ENCODE results near the gene OSM.
"Not testable (repeated sequence)": the region's sequence is repeated elsewhere in the genome, so short reads cannot be mapped to it uniquely, and the experiment has no call there.

OSM gene

DNA sequence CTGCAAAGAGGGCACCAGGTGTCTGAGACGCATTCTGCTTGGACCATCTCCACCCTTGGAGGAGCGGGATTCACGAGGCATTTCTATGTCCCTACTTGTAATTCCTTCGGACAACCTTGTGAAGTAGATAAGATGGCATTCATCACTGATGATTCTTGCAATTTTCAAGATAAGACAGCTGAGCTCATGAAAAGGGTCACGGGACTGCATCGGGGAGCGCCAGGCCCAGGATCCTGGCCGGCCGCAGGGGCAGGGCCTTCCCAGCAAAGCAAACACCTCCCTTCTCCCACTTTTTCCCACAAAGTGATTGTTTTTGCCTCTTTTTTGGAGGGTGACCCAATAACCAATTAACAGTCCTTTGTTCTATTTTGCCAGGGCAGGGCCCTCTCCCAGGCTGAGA is 28.5 kb downstream of the OSM start:
- no peaks in the 10 kb centered on the region for H3K27me3 Mint-ChIP-seq
- no peak for DNase-seq
- no peak overlapping the region for H3K4me3 Mint-ChIP-seq
- no peaks in the 10 kb centered on the region for H3K9me3 Mint-ChIP-seq
- H3K27ac Mint-ChIP-seq, result no peak overlapping the region
- peaks cover 76% of the 10 kb centered on the region for H3K4me1 Mint-ChIP-seq
- ATAC-seq, result no peak

GRCh38 chr22:30236875-30237274 is 29.8 kb downstream of the OSM start:
- H3K27ac Mint-ChIP-seq, result no peak overlapping the region
- peaks cover 67% of the 10 kb centered on the region for H3K4me1 Mint-ChIP-seq
- no peak overlapping the region for H3K4me3 Mint-ChIP-seq
- ATAC-seq, result no peak
- H3K9me3 Mint-ChIP-seq, result no peaks in the 10 kb centered on the region
- H3K27me3 Mint-ChIP-seq, result no peaks in the 10 kb centered on the region
- no peak for DNase-seq

GRCh38 chr22:30235687-30236170 is 30.9 kb downstream of the OSM start:
- ATAC-seq (no peak), DNase-seq (no peak)
- H3K27ac Mint-ChIP-seq, result no peak overlapping the region
- H3K4me3 Mint-ChIP-seq, result no peak overlapping the region
- H3K4me1 Mint-ChIP-seq, result peaks cover 57% of the 10 kb centered on the region
- H3K27me3 Mint-ChIP-seq, result no peaks in the 10 kb centered on the region
- no peaks in the 10 kb centered on the region for H3K9me3 Mint-ChIP-seq

GRCh38 chr22:30234786-30235470 is 31.7 kb downstream of the OSM start:
- H3K27ac Mint-ChIP-seq, result no peak overlapping the region
- no peak overlapping the region for H3K4me3 Mint-ChIP-seq
- no peak for DNase-seq
- peaks cover 53% of the 10 kb centered on the region for H3K4me1 Mint-ChIP-seq
- no peak for ATAC-seq
- H3K27me3 Mint-ChIP-seq, result no peaks in the 10 kb centered on the region
- H3K9me3 Mint-ChIP-seq, result no peaks in the 10 kb centered on the region

GRCh38 chr22:30234325-30234724 is 32.3 kb downstream of the OSM start:
- DNase-seq, H3K27ac Mint-ChIP-seq, H3K4me3 Mint-ChIP-seq, H3K27me3 Mint-ChIP-seq, H3K9me3 Mint-ChIP-seq, ATAC-seq: not testable (repeated sequence)
- H3K4me1 Mint-ChIP-seq, result peaks cover 51% of the 10 kb centered on the region

- Mint-ChIP-seq H3K4me3 (no peak overlapping the region), H3K9me3 (no peaks in the 10 kb centered on the region), H3K27ac (no peak overlapping the region), H3K4me1 (peaks cover 47% of the 10 kb centered on the region), H3K27me3 (no peaks in the 10 kb centered on the region)
- ATAC-seq (no peak), DNase-seq (no peak)
These were observed 33.1 kb downstream of the OSM start for GRCh38 chr22:30233582-30233981.

DNA sequence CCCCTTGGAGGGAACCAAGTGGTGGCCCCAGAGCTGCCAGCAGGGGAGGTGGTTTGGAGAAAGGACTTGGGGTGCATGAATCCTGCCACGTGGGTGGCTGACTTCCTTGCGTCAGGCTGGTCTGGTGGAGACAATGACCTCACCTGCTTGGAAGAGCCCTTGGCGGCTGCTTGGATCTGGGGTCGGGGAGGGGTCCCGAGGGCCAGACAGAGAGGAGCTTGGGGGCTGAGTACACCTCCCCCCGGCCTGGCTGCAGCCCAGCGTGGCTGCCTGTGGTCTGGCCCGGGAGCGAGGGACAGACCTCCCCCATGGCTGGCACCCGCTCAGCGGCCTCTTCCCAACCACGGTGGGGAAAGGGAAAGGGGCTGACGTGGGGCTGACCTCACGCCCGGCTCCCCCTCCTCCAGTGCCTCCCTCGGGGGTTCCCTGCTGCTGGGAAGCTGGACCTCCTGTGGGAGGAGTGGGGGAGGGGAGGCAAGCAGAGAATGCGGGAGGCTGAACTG is 33.9 kb downstream of the OSM start:
- no peak for ATAC-seq
- Mint-ChIP-seq H3K27me3 (no peaks in the 10 kb centered on the region), H3K4me1 (peaks cover 46% of the 10 kb centered on the region), H3K4me3 (no peak overlapping the region), H3K9me3 (no peaks in the 10 kb centered on the region), H3K27ac (no peak overlapping the region)
- DNase-seq, result no peak

- H3K9me3 Mint-ChIP-seq, result no peaks in the 10 kb centered on the region
These were observed 35.7 kb downstream of the OSM start for GRCh38 chr22:30230787-30231461.

GRCh38 chr22:30230330-30230729 is 36.3 kb downstream of the OSM start:
- no peaks in the 10 kb centered on the region for H3K27me3 Mint-ChIP-seq
- no peak for ATAC-seq
- H3K4me1 Mint-ChIP-seq, result peaks cover 48% of the 10 kb centered on the region
- no peaks in the 10 kb centered on the region for H3K9me3 Mint-ChIP-seq
- no peak overlapping the region for H3K27ac Mint-ChIP-seq
- no peak for DNase-seq
- H3K4me3 Mint-ChIP-seq, result no peak overlapping the region

More at GRCh38 chr22:30230787-30231461, 35.7 kb downstream of the OSM start:
- DNase-seq (no peak), ATAC-seq (no peak)
- Mint-ChIP-seq H3K27me3 (no peaks in the 10 kb centered on the region), H3K27ac (no peak overlapping the region), H3K4me1 (peaks cover 48% of the 10 kb centered on the region), H3K4me3 (no peak overlapping the region)

DNA sequence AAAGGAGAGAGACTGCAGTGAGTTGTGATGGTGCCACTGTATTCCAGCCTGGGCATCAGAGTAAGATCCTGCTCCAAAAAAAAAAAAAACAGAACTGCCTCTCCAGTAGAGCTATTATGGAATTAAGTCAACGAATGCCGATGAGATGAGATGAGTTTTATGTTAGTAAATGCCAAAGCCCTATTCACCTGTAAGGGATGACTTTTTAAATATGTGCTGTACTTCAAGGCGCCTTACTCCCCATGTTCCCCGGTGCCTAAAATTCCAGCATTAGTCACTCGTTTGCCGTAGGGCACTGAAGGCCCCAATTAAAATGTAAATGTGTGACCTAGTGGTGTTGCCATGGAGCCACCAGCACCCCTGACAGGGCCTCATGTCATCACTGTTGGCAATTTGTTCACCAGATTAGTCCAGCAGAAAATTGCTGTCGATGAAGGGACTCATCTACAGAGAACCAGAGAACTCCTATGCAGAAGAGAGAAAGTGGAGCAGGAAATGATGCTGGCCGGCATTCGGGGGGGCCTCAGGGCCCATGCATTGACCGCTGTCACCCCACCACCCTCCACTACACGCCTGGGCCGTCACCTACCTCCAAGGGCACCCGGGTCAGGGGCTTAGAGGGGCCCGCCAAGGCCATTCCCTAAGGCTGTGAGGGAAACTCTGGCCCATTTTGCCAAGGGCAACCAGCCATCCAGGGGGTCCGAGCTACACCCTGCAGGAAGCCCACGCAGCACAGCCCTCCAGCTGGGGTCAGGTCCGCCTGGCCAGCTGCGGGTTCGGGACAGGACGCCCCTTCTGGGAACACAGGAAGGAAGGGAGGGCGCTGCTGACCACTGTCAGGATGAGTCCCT is 37.9 kb downstream of the OSM start:
- no peak overlapping the region for H3K27ac Mint-ChIP-seq
- H3K27me3 Mint-ChIP-seq, result no peaks in the 10 kb centered on the region
- H3K4me1 Mint-ChIP-seq, result peaks cover 55% of the 10 kb centered on the region
- ATAC-seq (peak; percentile 10), DNase-seq (no peak)
- no peak overlapping the region for H3K4me3 Mint-ChIP-seq
- H3K9me3 Mint-ChIP-seq, result no peaks in the 10 kb centered on the region

DNA sequence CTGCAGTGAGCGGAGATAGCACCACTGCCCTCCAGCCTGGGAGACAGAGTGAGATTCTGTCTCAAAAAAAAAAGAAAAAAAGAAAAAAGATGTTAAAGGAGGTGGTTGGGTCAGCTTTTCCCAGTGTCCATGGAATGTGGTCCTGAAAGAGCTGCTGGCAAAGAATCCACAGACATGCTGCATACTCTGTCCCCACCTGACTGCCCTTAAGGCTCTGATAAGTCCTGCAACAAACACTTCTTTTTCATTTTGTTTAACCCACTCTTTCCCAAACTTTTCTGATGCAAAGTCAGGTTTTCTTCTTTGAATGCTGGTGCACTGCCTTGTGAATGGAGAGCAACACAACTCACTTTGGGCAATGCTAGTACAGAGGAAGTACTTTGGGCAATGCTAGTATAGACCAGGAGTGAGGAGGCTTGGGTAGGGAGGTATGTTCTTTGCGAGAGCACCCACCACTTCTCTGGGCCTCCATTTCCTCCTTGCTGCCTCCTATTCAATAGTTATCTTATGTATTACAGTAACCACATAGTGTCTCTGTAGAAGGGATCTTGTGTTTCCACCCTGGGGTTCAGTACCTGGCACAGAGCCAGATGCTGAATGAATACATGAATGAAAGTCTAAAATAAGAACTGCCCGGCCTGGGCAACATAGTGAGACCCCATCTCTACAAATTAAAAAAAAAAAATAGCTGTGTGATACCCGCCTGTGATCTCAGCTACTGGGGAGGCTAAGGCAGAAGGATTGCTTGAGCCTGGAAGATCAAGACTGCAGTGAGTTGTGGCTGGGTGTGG is 39.0 kb downstream of the OSM start:
- ATAC-seq (peak; percentile 48), DNase-seq (no peak)
- no peaks in the 10 kb centered on the region for H3K9me3 Mint-ChIP-seq

GRCh38 chr22:30226192-30226832 is 40.3 kb downstream of the OSM start:
- no peak for DNase-seq
- Mint-ChIP-seq H3K4me3 (no peak overlapping the region), H3K9me3 (no peaks in the 10 kb centered on the region), H3K27me3 (no peaks in the 10 kb centered on the region), H3K4me1 (peaks cover 74% of the 10 kb centered on the region), H3K27ac (no peak overlapping the region)
- no peak for ATAC-seq

More for the DNA sequence above, 39.0 kb downstream of the OSM start:
- Mint-ChIP-seq H3K4me1 (peaks cover 66% of the 10 kb centered on the region), H3K4me3 (no peak overlapping the region), H3K27me3 (no peaks in the 10 kb centered on the region), H3K27ac (no peak overlapping the region)

DNA sequence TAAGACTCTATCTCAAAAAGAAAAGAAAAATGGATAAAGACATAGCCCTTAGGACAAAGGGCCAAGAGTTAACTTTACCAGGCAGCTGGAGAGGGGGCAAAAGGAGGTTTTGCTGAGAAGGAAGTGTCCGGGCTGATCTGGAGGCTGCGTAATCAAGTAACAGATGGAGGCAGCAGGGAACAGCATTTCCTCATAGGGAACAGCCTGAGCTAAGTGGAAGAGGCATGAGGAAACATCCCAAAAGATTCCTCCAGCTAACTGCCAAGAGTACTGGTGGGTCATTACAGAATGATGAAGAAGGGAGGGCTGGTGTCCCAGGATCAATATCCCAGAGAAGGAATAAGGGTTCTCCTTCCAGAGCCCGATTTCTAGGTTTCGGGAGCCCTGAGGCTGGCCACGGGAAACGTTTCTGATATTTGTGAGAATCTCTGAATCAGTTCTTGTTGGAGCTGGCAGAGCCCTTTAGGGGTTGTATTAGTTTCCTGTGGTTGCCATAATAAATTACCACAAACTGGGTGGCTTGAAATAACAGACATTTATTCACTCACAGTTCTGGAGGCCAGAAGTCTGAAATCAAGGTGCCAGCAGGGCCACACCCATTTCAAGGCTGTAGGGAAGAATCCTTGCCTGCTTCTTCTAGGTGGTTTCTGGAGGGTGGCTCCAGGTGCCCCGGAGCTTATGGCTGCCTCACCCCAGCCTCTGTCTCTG is 41.3 kb downstream of the OSM start:
- ATAC-seq (no peak), DNase-seq (no peak)
- H3K27ac Mint-ChIP-seq, result peak overlapping the region in 1 of 2 donors; percentile 49
- H3K4me3 Mint-ChIP-seq, result no peak overlapping the region
- H3K9me3 Mint-ChIP-seq, result no peaks in the 10 kb centered on the region
- no peaks in the 10 kb centered on the region for H3K27me3 Mint-ChIP-seq
- H3K4me1 Mint-ChIP-seq, result peaks cover 83% of the 10 kb centered on the region

DNA sequence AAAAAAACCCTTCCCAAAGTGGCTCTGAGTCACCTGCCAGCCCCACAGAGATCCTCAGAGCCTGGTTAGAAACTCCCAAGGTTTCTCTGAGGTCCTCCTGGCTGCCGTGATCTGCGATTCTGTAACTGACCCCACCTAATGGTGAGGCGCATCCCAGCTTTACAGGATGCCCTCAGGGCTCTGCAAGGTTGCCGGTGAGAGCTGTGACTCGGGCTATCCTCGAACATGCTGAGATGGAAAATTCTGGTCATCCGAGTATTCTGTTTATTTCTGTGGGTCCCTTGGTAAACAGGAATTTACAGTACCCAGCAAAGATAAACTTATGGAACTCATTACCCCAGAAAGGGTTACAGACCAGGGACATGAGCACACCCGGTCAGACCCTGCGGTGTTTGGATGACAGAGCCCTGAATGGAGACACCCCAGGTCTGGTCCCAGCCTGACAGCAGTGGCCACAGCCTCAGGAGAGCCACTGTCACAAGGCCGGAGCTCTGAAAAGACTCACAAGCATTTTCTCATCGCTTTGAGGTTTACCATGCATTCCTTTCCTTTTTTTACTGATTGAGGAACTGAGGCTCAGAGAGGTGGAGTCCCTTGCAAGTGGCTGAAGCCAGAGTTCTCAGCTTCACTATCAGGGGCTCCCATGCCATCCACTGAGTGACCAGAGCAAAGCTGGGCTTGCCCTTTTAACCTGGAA is 42.3 kb downstream of the OSM start:
- H3K4me1 Mint-ChIP-seq, result peaks cover 94% of the 10 kb centered on the region
- no peaks in the 10 kb centered on the region for H3K9me3 Mint-ChIP-seq
- no peaks in the 10 kb centered on the region for H3K27me3 Mint-ChIP-seq
- H3K4me3 Mint-ChIP-seq, result peak overlapping the region in 1 of 2 donors; percentile 17
- ATAC-seq (no peak), DNase-seq (no peak)
- no peak overlapping the region for H3K27ac Mint-ChIP-seq

Measured in stimulated activated naive CD8-positive, alpha-beta T cell treated with anti-CD3 and anti-CD28 coated beads, Interleukin-15, amount 100 ng/mL, for 72 hours (primary cell).